Measurements from ENCODE around the gene ARHGAP8. TPM values are rescaled to one million over a fixed set of nuclear protein-coding genes. Genes with fewer than 3 reads are reported as not detected.

Gene ARHGAP8
- total and polyA plus RNA-seq, 2 donors (not counting 3 experiments of a cell fraction or from before 2014, with no cell fraction given): not detected

- H3K36me3 ChIP-seq (ENCODE audit: control insufficient read depth in 2 of 2, extremely low read depth in 1 of 2, insufficient read depth in 2 of 2, low read length in 2 of 2): no peaks in the 10 kb centered on the region
- FAIRE-seq (no peak), DNase-seq (ENCODE audit: low read depth, low spot score) (no peak)
- ChIA-PET POLR2A (no interaction called here), CTCF (no interaction called here)
- no peak overlapping the region for H3K4me3 ChIP-seq (replicated peaks in 1 of 3; ENCODE audit: insufficient read depth in 1 of 3, low read depth in 1 of 3, low read length in 3 of 3)
- dilution Hi-C loops (cut with MboI; ENCODE audit: extremely low pct_ligation_motif_present, low sequenced_read_pairs) (no loop called here), intact Hi-C loops (cut with micrococcal nuclease) (no loop called here)
- TF ChIP-seq EZH2 (IDR thresholded peaks at IDR 0.05; ENCODE audit: borderline replicate concordance, low read depth, low read length, severe bottlenecking): no peak
- no peak for TF ChIP-seq JUN (IDR thresholded peaks at IDR 0.05; ENCODE audit: borderline replicate concordance, insufficient read depth, insufficient read length, low read depth)
- no peak for TF ChIP-seq MAX (IDR thresholded peaks at IDR 0.05; ENCODE audit: insufficient read depth, insufficient read length)
- TF ChIP-seq GATA2 (IDR thresholded peaks at IDR 0.05; ENCODE audit: insufficient read depth, insufficient read length, low read depth, low read length): no peak
- TF ChIP-seq POLR2AphosphoS5 (IDR thresholded peaks at IDR 0.05; ENCODE audit: insufficient read depth, low read depth, low read length): no peak
- TF ChIP-seq MYC (IDR thresholded peaks at IDR 0.05; ENCODE audit: low read depth, low read length): no peak
- TF ChIP-seq CTCF (IDR thresholded peaks at IDR 0.05; ENCODE audit: extremely low read depth in 1 of 2, insufficient read depth in 1 of 2, low read depth in 1 of 2, low read length in 2 of 2): no peak
- no peak for TF ChIP-seq FOS (IDR thresholded peaks at IDR 0.05; ENCODE audit: borderline replicate concordance, insufficient read depth, low read length)
- no peak for TF ChIP-seq POLR2A (IDR thresholded peaks at IDR 0.05; ENCODE audit: low read depth, low read length)
- no peaks in the 10 kb centered on the region for H4K20me1 ChIP-seq (replicated peaks; ENCODE audit: control insufficient read depth, extremely low read depth, insufficient read depth, low read length)
- no peaks in the 10 kb centered on the region for H3K9me1 ChIP-seq (replicated peaks; ENCODE audit: control insufficient read depth, extremely low read depth, insufficient read depth, low read length)
- H3K79me2 ChIP-seq (ENCODE audit: control insufficient read depth, insufficient read depth, low read length): no peaks in the 10 kb centered on the region
- no peaks in the 10 kb centered on the region for H3K9me3 ChIP-seq (replicated peaks; ENCODE audit: control insufficient read depth, insufficient read depth, low read length)
- H3K4me2 ChIP-seq (ENCODE audit: insufficient read depth, low read length): no peak overlapping the region
- no peaks in the 10 kb centered on the region for H3K27me3 ChIP-seq (ENCODE audit: control insufficient read depth in 2 of 2, insufficient read depth in 2 of 2, low read length in 2 of 2)
- H3K9ac ChIP-seq (replicated peaks; ENCODE audit: extremely low read depth, insufficient read depth, low read length): no peak overlapping the region
- no peak overlapping the region for H3K27ac ChIP-seq (ENCODE audit: insufficient read depth, low read depth, low read length)
- no TSS peak for BruUV-seq (replicated peaks)
- H3K4me1 ChIP-seq (ENCODE audit: control insufficient read depth, extremely low read depth, insufficient read depth, low read length): no peaks in the 10 kb centered on the region
- no peak overlapping the region for H2AFZ ChIP-seq (ENCODE audit: low read depth, low read length)
Observed at GRCh38 chr22:44787832-44788231, 35.5 kb downstream of the ARHGAP8 start.
